Suprapubic skin (tissue), 4 donors: ENCODE measurements around the gene ST6GAL1. TPM values are rescaled to one million over a fixed set of nuclear protein-coding genes. Genes with fewer than 3 reads are reported as not detected.

ENCODE experiments used
- DNase-seq, 2 donors: peaks; one replicate each; pipeline ENCODE4 v3.0.0-alpha.2; 2019; ENCODE audit warnings: low spot score in 2 of 2
- H3K27ac ChIP-seq: fragments of 200-600 bp; sonication (generic); one replicate; pipeline ENCODE4 v1.5.1; 2019
- H3K27me3 ChIP-seq: fragments of 200-600 bp; sonication (generic); one replicate; pipeline ENCODE4 v1.5.1; 2019
- H3K36me3 ChIP-seq: fragments of 200-600 bp; sonication (generic); one replicate; pipeline ENCODE4 v1.5.1; 2019
- H3K4me1 ChIP-seq: fragments of 200-600 bp; sonication (generic); one replicate; pipeline ENCODE4 v1.5.1; 2019
- H3K4me3 ChIP-seq: fragments of 200-600 bp; sonication (generic); one replicate; pipeline ENCODE4 v1.5.1; 2019; ENCODE audit warnings: mild to moderate bottlenecking
- H3K9me3 ChIP-seq: fragments of 200-600 bp; sonication (generic); one replicate; pipeline ENCODE4 v1.5.1; 2019
- CTCF ChIP-seq, 2 donors: fragments of 200-600 bp in 1 of 2; fragments of 450-650 bp in 1 of 2; sonication (generic) in 1 of 2; IDR thresholded peaks; one replicate each; pipeline ENCODE4 v1.5.1; 2016 to 2019; ENCODE audit warnings: antibody characterized with exemption in 2 of 2, mild to moderate bottlenecking in 1 of 2, moderate library complexity in 1 of 2
- EP300 ChIP-seq: sonication (generic); formaldehyde crosslinking; IDR thresholded peaks from one replicate; pipeline ENCODE4 v1.6.1; 2017; ENCODE audit warnings: antibody characterized with exemption
- POLR2A ChIP-seq, 2 donors: fragments of 450-650 bp; IDR thresholded peaks; one replicate each; pipeline ENCODE4 v1.6.1; 2017; ENCODE audit warnings: antibody characterized with exemption in 2 of 2, mild to moderate bottlenecking in 2 of 2, moderate library complexity in 2 of 2
- POLR2AphosphoS5 ChIP-seq, 3 donors: sonication (generic); formaldehyde crosslinking; IDR thresholded peaks; one replicate each; pipeline ENCODE4 v1.6.1; 2017; ENCODE audit warnings: antibody characterized with exemption in 3 of 3
- WGBS: methylation state at CpG from one replicate; pipeline ENCODE4 v1.1.5; 2018; 5-methylcytosine and 5-hydroxymethylcytosine counted together
- total RNA-seq, 4 donors: library from RNA; depleted of rRNA; stranded (reverse); fragments of >200 nt; gene quantifications; one replicate each; pipeline ENCODE4 v1.1.0, GENCODE V29; 2016

Gene ST6GAL1
- total RNA-seq, 4 donors from 2014 or later = 23.9 to 42.2 (median 31.9) TPM

GRCh38 chr3:187086831-187087230, 156.5 kb downstream of the ST6GAL1 start:
- TF ChIP-seq CTCF (IDR thresholded peaks at IDR 0.05) (no peak), POLR2AphosphoS5 (IDR thresholded peaks at IDR 0.05) (no peak), POLR2A (IDR thresholded peaks at IDR 0.05) (no peak), EP300 (no peak)
- 77% methylated on average over 3 of the region's 3 CpGs for WGBS
- Histone ChIP-seq H3K27me3 (no peaks in the 10 kb centered on the region), H3K27ac (no peak overlapping the region), H3K4me1 (no peaks in the 10 kb centered on the region), H3K36me3 (no peaks in the 10 kb centered on the region), H3K4me3 (no peak overlapping the region), H3K9me3 (no peaks in the 10 kb centered on the region)
- no peak for DNase-seq

- Histone ChIP-seq H3K4me1 (no peaks in the 10 kb centered on the region), H3K27me3 (no peaks in the 10 kb centered on the region), H3K9me3 (no peaks in the 10 kb centered on the region), H3K4me3 (no peak overlapping the region), H3K36me3 (no peaks in the 10 kb centered on the region), H3K27ac (no peak overlapping the region)
- 68% methylated on average over 1 of the region's 1 CpG for WGBS
- DNase-seq = no peak
- TF ChIP-seq POLR2A (IDR thresholded peaks at IDR 0.05) = no peak
- no peak for TF ChIP-seq CTCF (IDR thresholded peaks at IDR 0.05)
- no peak for TF ChIP-seq EP300
- TF ChIP-seq POLR2AphosphoS5 (IDR thresholded peaks at IDR 0.05) = no peak
Observed at GRCh38 chr3:187088701-187089100, 158.4 kb downstream of the ST6GAL1 start.

GRCh38 chr3:187093320-187093719, 163.0 kb downstream of the ST6GAL1 start:
- Histone ChIP-seq H3K36me3 (no peaks in the 10 kb centered on the region), H3K4me1 (no peaks in the 10 kb centered on the region), H3K27ac (no peak overlapping the region), H3K27me3 (no peaks in the 10 kb centered on the region), H3K4me3 (no peak overlapping the region), H3K9me3 (no peaks in the 10 kb centered on the region)
- no peak for TF ChIP-seq CTCF (IDR thresholded peaks at IDR 0.05)
- no peak for TF ChIP-seq EP300
- no peak for TF ChIP-seq POLR2AphosphoS5 (IDR thresholded peaks at IDR 0.05)
- TF ChIP-seq POLR2A (IDR thresholded peaks at IDR 0.05) = no peak
- WGBS = 86% methylated on average over 1 of the region's 1 CpG
- DNase-seq = no peak

- no peak for DNase-seq
- TF ChIP-seq POLR2A (IDR thresholded peaks at IDR 0.05) (no peak), CTCF (IDR thresholded peaks at IDR 0.05) (no peak), EP300 (no peak), POLR2AphosphoS5 (IDR thresholded peaks at IDR 0.05) (no peak)
- WGBS = 86% methylated on average over 2 of the region's 2 CpGs
- Histone ChIP-seq H3K27ac (no peak overlapping the region), H3K27me3 (no peaks in the 10 kb centered on the region), H3K36me3 (no peaks in the 10 kb centered on the region), H3K9me3 (no peaks in the 10 kb centered on the region), H3K4me1 (peaks cover 13% of the 10 kb centered on the region), H3K4me3 (no peak overlapping the region)
Observed at GRCh38 chr3:187098923-187099512, 168.7 kb downstream of the ST6GAL1 start.

- Histone ChIP-seq H3K27me3 (no peaks in the 10 kb centered on the region), H3K27ac (peak overlapping the region; percentile 20), H3K4me3 (peak overlapping the region; percentile 35), H3K4me1 (peaks cover 13% of the 10 kb centered on the region), H3K9me3 (no peaks in the 10 kb centered on the region), H3K36me3 (no peaks in the 10 kb centered on the region)
- TF ChIP-seq POLR2AphosphoS5 (IDR thresholded peaks at IDR 0.05) = no peak
- TF ChIP-seq CTCF (IDR thresholded peaks at IDR 0.05) = no peak
- TF ChIP-seq EP300 = no peak
- no peak for TF ChIP-seq POLR2A (IDR thresholded peaks at IDR 0.05)
- peak in 1 of 2 donors; percentile 75 for DNase-seq
- 47% methylated on average over 9 of the region's 9 CpGs for WGBS
Observed at GRCh38 chr3:187101184-187102072, 171.1 kb downstream of the ST6GAL1 start.
